GM21528 (cell line): Measurements from ENCODE around the gene TRIM61.
"Not testable (repeated sequence)": the region's sequence is repeated elsewhere in the genome, so short reads cannot be mapped to it uniquely, and the experiment has no call there.

Experiments
- ATAC-seq: cut with Tn5 transposase; IDR thresholded peaks from one replicate; pipeline ENCODE4 v1.9.1; 2021; ENCODE audit warnings: mild to moderate bottlenecking, moderate library complexity; ENCODE audit not compliant: unreplicated experiment, low FRiP score

Gene TRIM61

GRCh38 chr4:164977243-164978164 is at the start of gene TRIM61:
TRIM61 (minus strand) TSS chr4:164977657; CDS start chr4:164970002, 7,655 bp downstream.
- peak; percentile 100 for ATAC-seq

GRCh38 chr4:165025782-165026181 is 48.3 kb upstream of the TRIM61 start:
- ATAC-seq, result not testable (repeated sequence)

- ATAC-seq, result not testable (repeated sequence)
Observed at GRCh38 chr4:165019995-165020394, 42.5 kb upstream of the TRIM61 start.

GRCh38 chr4:165016971-165017370 is 39.5 kb upstream of the TRIM61 start:
- ATAC-seq, result no peak

GRCh38 chr4:165013691-165014090 is 36.2 kb upstream of the TRIM61 start:
- no peak for ATAC-seq

- ATAC-seq, result no peak
Observed at GRCh38 chr4:165011403-165011802, 33.9 kb upstream of the TRIM61 start.

GRCh38 chr4:165010991-165011390 is 33.5 kb upstream of the TRIM61 start:
- no peak for ATAC-seq

- ATAC-seq, result no peak
Observed at GRCh38 chr4:165010487-165010886, 33.0 kb upstream of the TRIM61 start.

GRCh38 chr4:165009493-165010227 is 32.2 kb upstream of the TRIM61 start:
- ATAC-seq, result peak; percentile 62

GRCh38 chr4:165006886-165007285 is 29.4 kb upstream of the TRIM61 start:
- no peak for ATAC-seq

GRCh38 chr4:165006456-165006855 is 29.0 kb upstream of the TRIM61 start:
- ATAC-seq, result no peak

- no peak for ATAC-seq
Observed at GRCh38 chr4:165005352-165005925, 28.0 kb upstream of the TRIM61 start.

GRCh38 chr4:165001957-165002356 is 24.5 kb upstream of the TRIM61 start:
- ATAC-seq, result not testable (repeated sequence)

- ATAC-seq, result not testable (repeated sequence)
Observed at GRCh38 chr4:164998526-164999080, 21.1 kb upstream of the TRIM61 start.

GRCh38 chr4:164997941-164998340 is 20.5 kb upstream of the TRIM61 start:
- ATAC-seq, result no peak

- no peak for ATAC-seq
Observed at GRCh38 chr4:164997324-164997723, 19.9 kb upstream of the TRIM61 start.

GRCh38 chr4:164996123-164996522 is 18.7 kb upstream of the TRIM61 start:
- ATAC-seq, result not testable (repeated sequence)

GRCh38 chr4:164990786-164991185 is 13.3 kb upstream of the TRIM61 start:
- ATAC-seq, result not testable (repeated sequence)

GRCh38 chr4:164989471-164989870 is 12.0 kb upstream of the TRIM61 start:
- no peak for ATAC-seq

- ATAC-seq, result not testable (repeated sequence)
Observed at GRCh38 chr4:164971929-164972328, 5.5 kb downstream of the TRIM61 start.

GRCh38 chr4:164959896-164960295 is 17.6 kb downstream of the TRIM61 start:
- no peak for ATAC-seq
